DOHH2 (cell line): Measurements from ENCODE around the gene TOGARAM2.

ENCODE experiments used
- CTCF ChIP-seq: fragments of 200-600 bp; sonication (generic); IDR thresholded peaks from one replicate; pipeline ENCODE4 v1.5.1; 2014; ENCODE audit warnings: antibody characterized with exemption, mild to moderate bottlenecking, low read depth, low read length; ENCODE audit not compliant: poor library complexity, severe bottlenecking
- EZH2phosphoT487 ChIP-seq: fragments of 200-600 bp; sonication (generic); IDR thresholded peaks from 2 replicates; pipeline ENCODE4 v1.6.1; 2017; ENCODE audit warnings: borderline replicate concordance, mild to moderate bottlenecking, antibody characterized with exemption, low read length, moderate library complexity, mixed read lengths

- no peak for TF ChIP-seq CTCF
- TF ChIP-seq EZH2phosphoT487 = no peak
Measured at GRCh38 chr2:29033172-29033571, 52.1 kb downstream of the TOGARAM2 start.
